SK-N-SH (cell line): ENCODE data around the gene COL20A1.

Experiments used
- ELF1 ChIP-seq: IDR thresholded peaks from 2 replicates; pipeline ENCODE4 v1.4.0; 2012
- EZH2phosphoT487 ChIP-seq: fragments of 200-600 bp; sonication (generic); IDR thresholded peaks from 2 replicates; pipeline ENCODE4 v1.6.1; 2017; ENCODE audit warnings: low read depth, mixed run types, mild to moderate bottlenecking, antibody characterized with exemption, moderate library complexity, borderline replicate concordance

- TF ChIP-seq ELF1 (no peak), EZH2phosphoT487 (no peak)
Measured at GRCh38 chr20:63352811-63353221, 59.8 kb downstream of the COL20A1 start.
